GM12872 (cell line): ENCODE measurements around the gene SEMA4D.

Experiments used
- TF ChIP-seq, protein P1 (sequence below): IDR thresholded peaks from 3 replicates; pipeline ENCODE4 v1.5.1; 2011; ENCODE audit warnings: low read depth, mild to moderate bottlenecking, low read length, moderate library complexity; ENCODE audit not compliant: insufficient read depth

SEMA4D gene

DNA sequence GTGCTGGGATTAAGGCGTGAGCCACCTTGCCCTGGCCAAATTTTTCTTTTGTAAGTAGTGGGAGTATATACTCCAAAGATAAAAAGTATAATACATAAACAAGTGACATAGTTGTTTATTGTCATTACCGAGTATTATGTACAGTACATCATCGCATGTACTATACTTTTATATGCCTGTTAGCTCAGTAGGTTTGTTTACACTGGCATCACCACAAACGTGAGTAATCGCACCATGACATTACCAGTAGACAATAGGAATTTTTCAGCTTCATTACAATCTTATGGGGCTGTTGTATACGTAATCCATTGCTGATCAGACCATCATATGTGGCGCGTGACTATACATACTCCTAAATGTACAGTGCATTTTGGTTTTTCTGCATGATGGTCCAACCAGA is 169.8 kb downstream of the SEMA4D start:
- TF ChIP-seq, protein P1, sequence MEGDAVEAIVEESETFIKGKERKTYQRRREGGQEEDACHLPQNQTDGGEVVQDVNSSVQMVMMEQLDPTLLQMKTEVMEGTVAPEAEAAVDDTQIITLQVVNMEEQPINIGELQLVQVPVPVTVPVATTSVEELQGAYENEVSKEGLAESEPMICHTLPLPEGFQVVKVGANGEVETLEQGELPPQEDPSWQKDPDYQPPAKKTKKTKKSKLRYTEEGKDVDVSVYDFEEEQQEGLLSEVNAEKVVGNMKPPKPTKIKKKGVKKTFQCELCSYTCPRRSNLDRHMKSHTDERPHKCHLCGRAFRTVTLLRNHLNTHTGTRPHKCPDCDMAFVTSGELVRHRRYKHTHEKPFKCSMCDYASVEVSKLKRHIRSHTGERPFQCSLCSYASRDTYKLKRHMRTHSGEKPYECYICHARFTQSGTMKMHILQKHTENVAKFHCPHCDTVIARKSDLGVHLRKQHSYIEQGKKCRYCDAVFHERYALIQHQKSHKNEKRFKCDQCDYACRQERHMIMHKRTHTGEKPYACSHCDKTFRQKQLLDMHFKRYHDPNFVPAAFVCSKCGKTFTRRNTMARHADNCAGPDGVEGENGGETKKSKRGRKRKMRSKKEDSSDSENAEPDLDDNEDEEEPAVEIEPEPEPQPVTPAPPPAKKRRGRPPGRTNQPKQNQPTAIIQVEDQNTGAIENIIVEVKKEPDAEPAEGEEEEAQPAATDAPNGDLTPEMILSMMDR: no peak

DNA sequence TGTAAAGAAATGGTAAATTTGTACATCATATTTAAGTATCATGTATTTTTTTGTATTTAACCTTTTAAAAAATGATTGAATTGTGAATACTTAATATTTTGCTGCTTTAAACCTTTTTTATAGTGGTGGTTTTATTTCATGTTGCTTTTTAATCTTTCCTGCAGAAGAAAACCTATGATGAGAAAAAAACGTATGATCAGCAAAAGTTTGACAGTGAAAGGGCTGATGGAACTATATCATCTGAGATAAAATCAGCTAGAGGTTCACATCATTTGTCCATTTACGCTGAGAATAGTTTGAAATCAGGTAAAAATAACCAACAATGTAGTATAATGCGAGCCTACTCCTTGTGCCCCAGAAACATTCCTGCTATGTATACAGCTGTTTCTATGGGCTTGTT is 172.2 kb downstream of the SEMA4D start:
- TF ChIP-seq, protein P1: no peak

DNA sequence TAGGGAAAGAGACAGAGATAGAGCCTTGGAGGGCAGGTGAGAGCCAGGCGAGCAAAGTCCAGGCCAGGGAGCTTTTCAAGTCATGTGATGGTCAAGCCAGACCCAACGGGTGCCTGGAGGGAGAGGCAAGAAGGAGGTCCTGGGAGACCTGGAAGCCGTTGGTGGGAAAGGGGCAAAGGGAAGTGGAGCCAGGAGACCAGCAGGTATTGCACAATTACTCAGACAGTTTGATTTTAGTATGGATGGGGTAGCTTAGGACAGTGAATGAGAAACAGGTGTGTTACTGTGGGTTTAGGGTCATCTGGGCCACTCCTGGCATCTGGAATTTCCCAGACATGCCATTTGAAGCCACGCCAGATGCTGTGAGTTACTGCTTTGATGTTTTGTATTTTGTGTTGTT is 174.5 kb downstream of the SEMA4D start:
- TF ChIP-seq, protein P1: no peak

DNA sequence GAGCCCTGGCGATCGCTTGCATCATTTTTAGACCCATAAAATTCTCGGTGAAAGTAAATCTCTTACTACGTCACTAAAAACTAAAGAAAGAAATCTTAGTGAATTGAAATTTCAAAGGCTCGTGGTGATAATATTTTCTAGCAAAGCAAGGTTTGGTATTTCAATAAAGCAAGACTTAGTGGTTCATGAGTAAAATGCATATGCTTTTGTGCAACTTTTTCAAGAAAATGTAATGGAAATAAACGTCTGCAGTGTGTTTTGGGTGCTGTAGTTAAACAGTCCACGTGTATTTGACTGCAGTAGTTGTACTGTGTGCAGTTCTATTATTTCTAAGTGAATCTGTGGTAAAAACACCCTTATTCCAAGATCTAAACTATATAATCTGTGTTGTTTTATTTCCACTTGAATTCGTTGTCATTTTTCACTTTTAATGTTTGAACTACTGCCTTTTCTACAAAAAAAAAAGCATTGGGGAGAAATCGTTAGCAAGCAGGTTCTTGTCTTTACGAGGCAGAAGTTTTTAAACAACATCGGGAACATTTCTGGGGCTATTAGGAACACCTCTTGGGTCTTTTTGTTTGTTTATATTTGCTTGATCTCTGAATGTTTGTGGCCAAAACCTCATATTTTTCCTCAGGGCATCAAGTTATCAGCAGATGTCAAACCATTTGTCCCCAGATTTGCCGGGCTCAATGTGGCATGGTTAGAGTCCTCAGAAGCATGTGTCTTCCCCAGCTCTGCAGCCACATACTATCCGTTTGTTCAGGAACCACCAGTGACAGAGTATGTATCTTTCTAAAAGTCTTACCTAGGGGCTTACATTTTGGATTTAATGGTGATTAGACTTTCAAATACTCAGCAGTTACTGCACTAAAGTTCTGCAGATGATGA is 178.7 kb downstream of the SEMA4D start:
- TF ChIP-seq, protein P1: no peak

DNA sequence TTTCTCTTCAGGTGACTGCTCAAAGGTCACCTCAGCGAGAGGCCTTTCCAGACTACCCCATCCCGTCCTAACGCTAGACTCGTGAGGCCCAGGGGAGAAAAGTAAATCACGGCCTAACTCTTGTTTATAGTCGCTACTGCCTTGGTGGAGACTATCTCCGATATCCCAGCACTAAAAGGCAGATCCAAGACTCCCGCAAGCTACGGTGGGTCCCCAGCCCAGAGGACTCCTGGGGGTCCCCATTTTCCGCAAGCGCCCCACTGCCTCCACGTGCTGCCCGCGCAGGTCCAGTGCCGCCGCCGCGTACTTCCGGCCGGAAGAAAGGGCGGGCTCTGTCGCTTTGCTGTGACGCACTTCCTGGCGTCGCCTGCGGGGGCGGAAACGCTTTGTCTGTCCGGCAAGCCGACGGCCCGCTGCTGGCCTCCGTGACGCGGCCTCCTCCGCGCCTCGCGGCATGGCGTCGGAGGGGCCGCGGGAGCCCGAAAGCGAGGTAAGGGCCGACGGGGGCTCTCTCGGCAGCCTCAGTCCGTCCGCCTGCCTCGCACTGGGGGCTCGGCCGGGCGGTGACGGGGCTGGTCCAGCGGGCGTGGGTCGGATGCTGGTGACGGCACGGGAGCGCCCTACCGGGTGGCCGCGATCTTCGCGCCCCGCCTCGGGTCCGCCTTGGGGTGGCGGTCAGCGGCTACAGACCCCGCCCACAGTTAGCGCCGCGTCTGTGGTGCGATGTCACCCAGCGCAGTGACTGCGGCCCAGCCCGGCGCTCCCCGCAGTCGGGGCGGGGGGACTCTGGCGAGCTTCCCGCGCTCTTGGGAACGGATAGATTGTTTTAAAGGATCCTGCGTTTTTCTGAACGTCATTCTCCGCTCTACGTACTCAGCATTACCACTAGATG is 179.5 kb downstream of the SEMA4D start, which contains the start of gene SECISBP2:
TSS of gene SECISBP2 (plus strand) at position 378 of the 892 bp plus-strand sequence. CDS start at position 455, 77 bp downstream.
- TF ChIP-seq, protein P1: peak; percentile 69

DNA sequence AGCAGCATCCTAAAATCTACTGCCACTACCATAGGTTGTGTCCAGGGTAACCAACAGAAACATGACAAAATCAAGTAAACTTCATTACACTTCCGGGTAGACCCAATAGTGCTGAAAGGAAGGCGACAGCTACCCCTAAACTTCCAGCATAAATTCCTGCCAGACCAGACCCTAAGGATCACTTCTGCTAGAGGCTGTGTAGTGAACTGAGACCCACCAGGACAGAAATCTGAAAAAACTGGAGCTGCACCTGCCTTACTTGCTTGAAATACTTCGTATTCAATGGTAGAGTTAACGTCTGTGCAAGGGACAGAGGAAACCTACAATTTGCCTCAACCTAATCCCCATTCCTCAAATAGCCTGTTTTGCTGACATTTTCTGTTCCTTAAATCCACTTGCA is 180.6 kb downstream of the SEMA4D start:
- TF ChIP-seq, protein P1: no peak

DNA sequence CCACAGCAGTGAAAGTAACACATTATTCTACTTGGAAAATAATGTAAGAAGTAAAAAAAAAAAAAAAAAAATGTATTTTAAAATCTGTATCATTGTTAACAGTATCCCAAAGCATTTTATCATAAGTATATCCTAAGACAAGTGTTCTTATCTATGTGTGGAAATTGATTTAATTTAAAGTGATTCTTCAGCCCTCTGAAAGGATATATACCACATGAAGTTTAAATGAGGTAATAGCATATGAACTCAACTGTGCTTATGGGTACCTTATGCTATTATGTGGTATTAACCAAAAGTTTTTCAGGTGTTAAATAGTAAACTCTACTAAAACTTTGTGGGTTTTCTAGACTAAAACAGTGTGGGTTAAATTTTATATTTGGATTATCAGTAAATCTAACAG is 182.4 kb downstream of the SEMA4D start:
- TF ChIP-seq, protein P1: no peak
